Osteoblast (primary cell): ENCODE measurements around the gene FXYD5. TPM values are rescaled to one million over a fixed set of nuclear protein-coding genes. Genes with fewer than 3 reads are reported as not detected.

Experiments
- DNase-seq: peaks from one replicate; pipeline ENCODE4 v3.0.0; 2011; ENCODE audit warnings: low spot score, mixed read lengths; ENCODE audit not compliant: insufficient read length; ENCODE audit errors: missing footprints
- H2AFZ ChIP-seq: 2 replicates; pipeline ENCODE4 v1.6.0; 2011; ENCODE audit warnings: mild to moderate bottlenecking, low read length
- H3K27ac ChIP-seq: 2 replicates; pipeline ENCODE4 v1.5.1; 2011; ENCODE audit warnings: mild to moderate bottlenecking, low read depth, low read length, moderate library complexity
- H3K27me3 ChIP-seq: 2 replicates; pipeline ENCODE4 v1.6.0; 2012; ENCODE audit warnings: mild to moderate bottlenecking, control low read depth, inconsistent platforms, low read length, moderate library complexity; ENCODE audit not compliant: insufficient read depth
- H3K36me3 ChIP-seq: 2 replicates; pipeline ENCODE4 v1.5.1; 2011; ENCODE audit warnings: mild to moderate bottlenecking, low read length, control low read depth, moderate library complexity; ENCODE audit not compliant: insufficient read depth
- H3K4me1 ChIP-seq: 2 replicates; pipeline ENCODE4 v1.5.1; 2011; ENCODE audit warnings: mild to moderate bottlenecking, low read length, control low read depth, moderate library complexity; ENCODE audit not compliant: insufficient read depth
- H3K4me2 ChIP-seq: 2 replicates; pipeline ENCODE4 v1.6.0; 2011; ENCODE audit warnings: mild to moderate bottlenecking, low read length; ENCODE audit not compliant: insufficient read depth
- H3K4me3 ChIP-seq: fragments of 200-600 bp; sonication (generic); 3 replicates; pipeline ENCODE4 v1.5.1; 2012; ENCODE audit warnings: mild to moderate bottlenecking, low read length, inconsistent platforms; ENCODE audit not compliant: insufficient read depth
- H3K79me2 ChIP-seq: 2 replicates; pipeline ENCODE4 v1.6.0; 2012; ENCODE audit warnings: mild to moderate bottlenecking, low read length, control low read depth, inconsistent platforms; ENCODE audit not compliant: insufficient read depth
- H3K9me3 ChIP-seq: 2 replicates; pipeline ENCODE4 v1.5.1; 2011; ENCODE audit warnings: low read depth, low read length, control low read depth
- H4K20me1 ChIP-seq: 2 replicates; pipeline ENCODE4 v1.6.0; 2012; ENCODE audit warnings: mild to moderate bottlenecking, low read length, control low read depth; ENCODE audit not compliant: insufficient read depth
- CTCF ChIP-seq: IDR thresholded peaks from 2 replicates; pipeline ENCODE4 v1.5.1; 2011; ENCODE audit warnings: mild to moderate bottlenecking, low read depth, low read length, moderate library complexity; ENCODE audit errors: extremely low read depth
- total RNA-seq: library from RNA; depleted of rRNA; stranded (reverse); fragments of >200 nt; gene quantifications from 2 replicates; pipeline ENCODE4 v1.2.3, GENCODE V29; 2012

The FXYD5 gene
- total RNA-seq, 1 donor = 29.0 TPM

GRCh38 chr19:35133826-35134225, 20.7 kb upstream of the FXYD5 start:
- Histone ChIP-seq H3K79me2 (no peaks in the 10 kb centered on the region), H3K4me2 (no peak overlapping the region), H3K9me3 (no peaks in the 10 kb centered on the region), H3K4me1 (peaks cover 2% of the 10 kb centered on the region), H3K27me3 (peaks cover 27% of the 10 kb centered on the region), H3K4me3 (no peak overlapping the region), H2AFZ (no peak overlapping the region), H3K36me3 (no peaks in the 10 kb centered on the region), H3K27ac (no peak overlapping the region), H4K20me1 (no peaks in the 10 kb centered on the region)
- TF ChIP-seq CTCF = no peak
- no peak for DNase-seq

DNA sequence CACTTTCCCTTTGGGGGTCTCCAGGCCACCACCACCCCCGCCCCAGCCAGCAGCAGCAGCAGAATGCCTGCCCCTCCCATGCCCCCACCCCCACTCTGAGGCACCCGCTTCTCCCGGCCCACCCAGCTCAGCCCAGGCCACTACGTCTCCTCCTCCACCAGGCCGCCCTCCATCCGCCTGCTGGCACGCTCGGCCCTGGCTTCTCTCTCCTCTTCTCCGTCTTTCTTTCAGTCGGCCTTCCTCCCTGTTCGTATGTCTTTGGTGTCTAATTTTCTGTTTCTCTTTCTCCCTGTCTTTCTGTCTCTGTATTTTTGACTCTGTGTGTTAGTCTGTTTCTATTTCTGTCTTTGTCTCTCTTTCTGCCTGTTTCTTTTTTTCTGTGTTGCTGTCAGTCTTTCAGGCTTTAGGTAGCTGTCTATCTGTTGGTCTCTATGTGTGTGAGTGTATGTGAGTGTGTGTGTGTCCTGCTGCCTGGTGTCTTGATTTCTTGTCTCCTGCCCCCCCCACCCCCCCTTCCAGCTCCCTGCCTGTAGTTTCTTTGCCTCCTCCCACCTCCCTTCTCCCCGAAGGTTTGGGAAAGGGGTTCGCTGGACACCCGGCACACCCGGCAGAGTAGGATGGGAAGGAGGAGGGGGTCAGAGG, 19.8 kb upstream of the FXYD5 start, which contains the start of gene LGI4:
TSS of gene LGI4 (minus strand) at position 459 of the 642 bp plus-strand sequence. CDS start at position 80, 379 bp downstream.
- H3K79me2 ChIP-seq = no peaks in the 10 kb centered on the region
- H3K27ac ChIP-seq = no peak within 1 kb of the TSS
- H3K4me2 ChIP-seq = peak within 1 kb of the TSS; percentile 32
- H4K20me1 ChIP-seq = no peaks in the 10 kb centered on the region
- H3K4me3 ChIP-seq = peak within 1 kb of the TSS; percentile 37
- no peaks in the 10 kb centered on the region for H3K9me3 ChIP-seq
- TF ChIP-seq CTCF = no peak
- DNase-seq = peak; percentile 92
- no peaks in the 10 kb centered on the region for H3K36me3 ChIP-seq
- H3K4me1 ChIP-seq = peaks cover 11% of the 10 kb centered on the region
- H3K27me3 ChIP-seq = peaks cover 32% of the 10 kb centered on the region
- peak within 1 kb of the TSS; percentile 36 for H2AFZ ChIP-seq

GRCh38 chr19:35135389-35135909, 19.1 kb upstream of the FXYD5 start:
- Histone ChIP-seq H3K27me3 (peaks cover 32% of the 10 kb centered on the region), H3K27ac (no peak overlapping the region), H3K4me3 (peak overlapping the region; percentile 37), H2AFZ (no peak overlapping the region), H3K4me1 (peaks cover 14% of the 10 kb centered on the region), H3K9me3 (no peaks in the 10 kb centered on the region), H3K79me2 (no peaks in the 10 kb centered on the region), H4K20me1 (no peaks in the 10 kb centered on the region), H3K4me2 (peak overlapping the region; percentile 32), H3K36me3 (no peaks in the 10 kb centered on the region)
- peak; percentile 84 for TF ChIP-seq CTCF
- DNase-seq = peak; percentile 99

- no peak for TF ChIP-seq CTCF
- Histone ChIP-seq H4K20me1 (no peaks in the 10 kb centered on the region), H2AFZ (no peak overlapping the region), H3K27ac (no peak overlapping the region), H3K9me3 (no peaks in the 10 kb centered on the region), H3K27me3 (peaks cover 32% of the 10 kb centered on the region), H3K36me3 (no peaks in the 10 kb centered on the region), H3K79me2 (no peaks in the 10 kb centered on the region), H3K4me1 (peaks cover 14% of the 10 kb centered on the region), H3K4me3 (no peak overlapping the region), H3K4me2 (no peak overlapping the region)
- peak; percentile 0 for DNase-seq
Measured at GRCh38 chr19:35136231-35136630, 18.3 kb upstream of the FXYD5 start.
